Stimulated activated naive CD4-positive, alpha-beta T cell (primary cell): Measurements from ENCODE around the gene RUSC2.
"Not testable (repeated sequence)": the region's sequence is repeated elsewhere in the genome, so short reads cannot be mapped to it uniquely, and the experiment has no call there.

Experiments used
- DNase-seq, 6 experiments: peaks; one replicate each; lab custom pipeline; 2025; lab: John Stamatoyannopoulos, UW

Gene RUSC2

GRCh38 chr9:35522700-35523099 lies 32.8 kb downstream of the RUSC2 start:
- DNase-seq, result no peak

GRCh38 chr9:35523556-35523955 lies 33.6 kb downstream of the RUSC2 start:
- DNase-seq, result not testable (repeated sequence)

DNA sequence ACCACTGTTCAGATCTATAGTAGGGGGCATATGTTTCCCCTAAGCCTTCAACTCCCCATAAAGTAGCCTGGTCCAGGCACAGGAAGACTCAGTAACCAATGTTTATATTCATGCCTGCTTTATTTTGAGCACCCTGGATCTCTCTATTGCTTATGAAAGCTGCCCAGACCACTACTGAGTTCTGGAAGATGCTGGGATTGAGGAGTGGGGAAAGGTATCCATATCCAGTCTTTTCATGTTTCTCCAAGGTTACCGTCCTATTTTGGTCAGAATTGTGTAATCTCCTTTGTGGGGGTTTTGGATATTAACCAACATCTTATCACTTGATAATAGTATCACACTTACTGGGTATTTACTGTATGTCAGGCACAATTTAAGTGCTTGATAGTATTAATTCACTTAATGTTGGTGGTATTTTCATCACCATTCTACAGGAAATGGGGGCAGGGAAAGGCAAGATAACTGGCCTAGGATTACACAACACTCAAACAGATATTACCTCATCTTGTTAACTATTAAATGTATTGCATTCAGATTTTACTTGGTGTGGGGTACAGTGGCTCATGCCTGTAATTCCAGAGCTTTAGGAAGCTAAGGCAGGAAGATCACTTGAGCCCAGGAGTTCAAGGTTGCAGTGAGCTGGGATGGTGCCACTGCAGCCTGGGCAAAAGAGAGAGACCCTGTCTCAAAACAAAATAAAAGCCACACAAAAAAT lies 36.3 kb downstream of the RUSC2 start:
- DNase-seq, result no peak

DNA sequence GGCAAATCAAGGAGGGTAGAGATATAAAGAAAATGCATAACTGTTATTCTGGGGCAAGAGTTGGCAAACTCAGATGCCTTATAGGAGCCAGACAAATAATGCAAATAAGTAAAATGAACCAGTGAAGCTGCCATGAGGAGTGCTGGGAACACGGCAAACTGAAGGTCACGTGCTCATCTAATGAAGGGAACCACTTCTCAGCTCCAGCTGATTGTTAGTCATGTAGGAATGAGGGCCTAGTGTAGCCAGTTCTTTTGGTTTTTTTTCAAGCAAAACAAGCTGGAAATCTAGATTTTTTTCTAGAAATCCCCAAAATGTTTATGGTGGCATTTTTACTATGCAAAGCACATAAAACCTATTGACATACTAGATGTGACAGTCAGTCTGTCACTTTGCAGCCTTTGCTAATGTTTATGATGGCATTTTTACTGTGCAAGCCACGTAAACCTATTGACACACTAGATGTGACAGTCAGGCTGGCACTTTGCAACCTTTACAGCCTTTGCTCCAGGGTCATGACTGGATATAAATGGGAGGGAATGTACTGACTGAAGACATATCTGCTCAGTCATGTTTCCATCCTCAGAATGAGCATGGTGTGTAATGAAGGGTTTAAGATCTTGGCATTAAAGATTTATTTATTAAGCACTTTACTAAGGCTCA lies 39.4 kb downstream of the RUSC2 start:
- no peak for DNase-seq

DNA sequence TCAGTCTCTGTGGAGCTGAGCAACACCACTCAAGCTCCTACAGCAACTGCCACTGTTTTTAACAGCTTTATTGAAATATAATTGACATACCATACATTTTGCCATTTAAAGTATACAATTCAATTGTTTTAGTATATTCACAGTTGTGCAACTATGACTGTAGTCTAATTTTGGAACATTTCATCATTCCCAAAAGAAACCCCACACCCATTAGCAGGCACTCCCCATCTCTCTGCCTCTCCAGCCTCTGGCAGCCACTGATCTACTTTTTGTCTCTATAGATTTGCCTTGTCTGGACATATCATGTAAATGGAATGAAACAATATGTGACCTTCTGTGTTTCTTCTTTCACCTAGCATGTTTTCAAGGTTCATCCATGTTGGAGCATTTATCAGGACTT lies 43.5 kb downstream of the RUSC2 start:
- no peak for DNase-seq

- DNase-seq, result not testable (repeated sequence)
Observed at GRCh38 chr9:35534921-35535320, 45.0 kb downstream of the RUSC2 start.

GRCh38 chr9:35537913-35538312 lies 48.0 kb downstream of the RUSC2 start:
- no peak for DNase-seq

DNA sequence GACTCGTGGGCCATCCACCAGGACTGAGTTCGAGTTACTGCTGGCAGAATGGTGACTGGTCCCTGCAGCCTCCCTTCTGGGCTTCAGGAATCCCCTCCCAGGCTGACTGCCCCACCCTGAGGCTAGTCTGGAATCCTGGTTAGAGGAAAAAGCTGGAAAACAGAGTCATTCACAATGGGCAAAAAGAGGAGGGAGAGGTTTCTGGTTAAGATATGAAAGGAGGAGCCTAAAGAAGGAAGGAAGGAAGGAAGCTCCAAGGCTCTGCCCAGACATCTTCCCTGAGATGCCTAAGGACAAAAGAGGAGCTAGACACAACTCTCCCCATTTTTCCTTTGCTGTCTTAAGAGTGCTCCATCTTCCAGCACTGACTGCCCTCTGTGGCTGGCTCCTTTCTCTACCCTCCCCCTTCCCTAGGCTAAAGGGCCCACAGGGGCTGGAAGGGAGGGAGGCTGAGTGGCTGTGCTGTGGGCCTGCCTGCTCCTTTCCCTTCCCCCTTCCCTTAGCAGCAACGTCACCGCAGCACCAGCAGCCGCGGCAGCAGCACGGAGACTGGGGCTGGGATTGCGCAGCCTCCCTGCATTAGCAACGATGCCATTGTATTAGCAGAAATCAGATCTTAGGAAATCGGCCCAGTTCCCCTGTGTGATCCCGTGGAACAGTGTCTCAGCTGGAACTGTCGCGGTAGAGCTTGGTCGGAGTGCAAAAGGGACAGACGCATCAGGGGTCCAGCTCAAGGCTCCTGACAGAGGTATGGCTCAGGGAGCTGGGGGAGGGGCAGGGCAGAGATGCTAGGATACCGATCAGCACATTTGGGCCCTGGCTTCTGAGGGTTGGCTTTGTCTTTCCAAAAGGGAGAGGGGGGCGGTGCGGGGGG lies 48.7 kb downstream of the RUSC2 start:
- DNase-seq, result no peak
